HL-60 (cell line): ENCODE measurements around the gene COLEC11.

Experiments
- DNase-seq, 2 experiments: peaks; one replicate each; pipeline ENCODE4 v3.0.0-alpha.2; 2010 to 2020; ENCODE audit warnings: low read depth in 1 of 2, low spot score in 1 of 2
- H3K27ac ChIP-seq: fragments of 250-450 bp; sonication (Bioruptor Pico); replicated peaks from 2 replicates; pipeline ENCODE4 v1.5.1; 2020; ENCODE audit warnings: mild to moderate bottlenecking, moderate library complexity
- H3K27me3 ChIP-seq: fragments of 250-450 bp; sonication (Bioruptor Pico); 2 replicates; pipeline ENCODE4 v1.5.1; 2021; ENCODE audit warnings: mild to moderate bottlenecking, moderate library complexity; ENCODE audit not compliant: insufficient read depth, poor library complexity, severe bottlenecking
- H3K4me3 ChIP-seq: replicated peaks from 2 replicates; pipeline ENCODE4 v1.5.1; 2011; ENCODE audit warnings: mild to moderate bottlenecking, control low read depth, low read length; ENCODE audit not compliant: insufficient read depth
- GABPA ChIP-seq: IDR thresholded peaks from 2 replicates; pipeline ENCODE4 v1.6.1; 2012; ENCODE audit warnings: low read depth
- POLR2AphosphoS5 ChIP-seq: IDR thresholded peaks from 2 replicates; pipeline ENCODE4 v1.6.1; 2012; ENCODE audit warnings: low read depth
- SPI1 ChIP-seq: IDR thresholded peaks from 2 replicates; pipeline ENCODE4 v1.6.1; 2012; ENCODE audit warnings: low read depth, mild to moderate bottlenecking, borderline replicate concordance
- TF ChIP-seq, protein P1 (sequence below): IDR thresholded peaks from 2 replicates; pipeline ENCODE4 v1.6.1; 2012; ENCODE audit warnings: low read depth; ENCODE audit not compliant: insufficient replicate concordance
- TF ChIP-seq, protein P2 (sequence below): IDR thresholded peaks from one replicate; pipeline ENCODE4 v1.5.1; 2011; ENCODE audit warnings: low read length, control low read depth, inconsistent platforms; ENCODE audit not compliant: insufficient read depth

Gene COLEC11

DNA sequence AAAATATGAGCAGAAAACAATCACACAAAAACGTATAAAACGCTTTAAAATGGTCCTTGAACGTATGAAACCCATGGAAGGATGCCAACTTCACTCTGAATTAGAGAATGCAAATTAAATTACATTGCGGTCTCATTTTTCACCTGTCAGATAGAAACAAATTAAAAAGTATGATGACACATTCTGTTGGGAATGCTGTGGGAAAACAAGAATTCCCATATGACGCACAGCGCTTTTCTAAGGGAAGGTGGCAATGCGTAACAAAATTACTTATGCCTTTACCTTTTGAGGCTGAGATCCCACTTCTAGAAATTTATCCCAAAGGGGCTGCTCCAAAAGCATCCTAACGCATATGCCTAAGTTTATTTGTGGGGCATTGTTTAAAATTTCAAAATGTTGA, 23.6 kb upstream of the COLEC11 start:
- TF ChIP-seq POLR2AphosphoS5 (no peak), SPI1 (no peak), GABPA (no peak)
- TF ChIP-seq, protein P1, sequence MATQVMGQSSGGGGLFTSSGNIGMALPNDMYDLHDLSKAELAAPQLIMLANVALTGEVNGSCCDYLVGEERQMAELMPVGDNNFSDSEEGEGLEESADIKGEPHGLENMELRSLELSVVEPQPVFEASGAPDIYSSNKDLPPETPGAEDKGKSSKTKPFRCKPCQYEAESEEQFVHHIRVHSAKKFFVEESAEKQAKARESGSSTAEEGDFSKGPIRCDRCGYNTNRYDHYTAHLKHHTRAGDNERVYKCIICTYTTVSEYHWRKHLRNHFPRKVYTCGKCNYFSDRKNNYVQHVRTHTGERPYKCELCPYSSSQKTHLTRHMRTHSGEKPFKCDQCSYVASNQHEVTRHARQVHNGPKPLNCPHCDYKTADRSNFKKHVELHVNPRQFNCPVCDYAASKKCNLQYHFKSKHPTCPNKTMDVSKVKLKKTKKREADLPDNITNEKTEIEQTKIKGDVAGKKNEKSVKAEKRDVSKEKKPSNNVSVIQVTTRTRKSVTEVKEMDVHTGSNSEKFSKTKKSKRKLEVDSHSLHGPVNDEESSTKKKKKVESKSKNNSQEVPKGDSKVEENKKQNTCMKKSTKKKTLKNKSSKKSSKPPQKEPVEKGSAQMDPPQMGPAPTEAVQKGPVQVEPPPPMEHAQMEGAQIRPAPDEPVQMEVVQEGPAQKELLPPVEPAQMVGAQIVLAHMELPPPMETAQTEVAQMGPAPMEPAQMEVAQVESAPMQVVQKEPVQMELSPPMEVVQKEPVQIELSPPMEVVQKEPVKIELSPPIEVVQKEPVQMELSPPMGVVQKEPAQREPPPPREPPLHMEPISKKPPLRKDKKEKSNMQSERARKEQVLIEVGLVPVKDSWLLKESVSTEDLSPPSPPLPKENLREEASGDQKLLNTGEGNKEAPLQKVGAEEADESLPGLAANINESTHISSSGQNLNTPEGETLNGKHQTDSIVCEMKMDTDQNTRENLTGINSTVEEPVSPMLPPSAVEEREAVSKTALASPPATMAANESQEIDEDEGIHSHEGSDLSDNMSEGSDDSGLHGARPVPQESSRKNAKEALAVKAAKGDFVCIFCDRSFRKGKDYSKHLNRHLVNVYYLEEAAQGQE, result no peak
- TF ChIP-seq, protein P2, sequence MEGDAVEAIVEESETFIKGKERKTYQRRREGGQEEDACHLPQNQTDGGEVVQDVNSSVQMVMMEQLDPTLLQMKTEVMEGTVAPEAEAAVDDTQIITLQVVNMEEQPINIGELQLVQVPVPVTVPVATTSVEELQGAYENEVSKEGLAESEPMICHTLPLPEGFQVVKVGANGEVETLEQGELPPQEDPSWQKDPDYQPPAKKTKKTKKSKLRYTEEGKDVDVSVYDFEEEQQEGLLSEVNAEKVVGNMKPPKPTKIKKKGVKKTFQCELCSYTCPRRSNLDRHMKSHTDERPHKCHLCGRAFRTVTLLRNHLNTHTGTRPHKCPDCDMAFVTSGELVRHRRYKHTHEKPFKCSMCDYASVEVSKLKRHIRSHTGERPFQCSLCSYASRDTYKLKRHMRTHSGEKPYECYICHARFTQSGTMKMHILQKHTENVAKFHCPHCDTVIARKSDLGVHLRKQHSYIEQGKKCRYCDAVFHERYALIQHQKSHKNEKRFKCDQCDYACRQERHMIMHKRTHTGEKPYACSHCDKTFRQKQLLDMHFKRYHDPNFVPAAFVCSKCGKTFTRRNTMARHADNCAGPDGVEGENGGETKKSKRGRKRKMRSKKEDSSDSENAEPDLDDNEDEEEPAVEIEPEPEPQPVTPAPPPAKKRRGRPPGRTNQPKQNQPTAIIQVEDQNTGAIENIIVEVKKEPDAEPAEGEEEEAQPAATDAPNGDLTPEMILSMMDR, result no peak
- Histone ChIP-seq H3K4me3 (no peak overlapping the region), H3K27ac (no peak overlapping the region), H3K27me3 (no peaks in the 10 kb centered on the region)
- DNase-seq, result no peak

DNA sequence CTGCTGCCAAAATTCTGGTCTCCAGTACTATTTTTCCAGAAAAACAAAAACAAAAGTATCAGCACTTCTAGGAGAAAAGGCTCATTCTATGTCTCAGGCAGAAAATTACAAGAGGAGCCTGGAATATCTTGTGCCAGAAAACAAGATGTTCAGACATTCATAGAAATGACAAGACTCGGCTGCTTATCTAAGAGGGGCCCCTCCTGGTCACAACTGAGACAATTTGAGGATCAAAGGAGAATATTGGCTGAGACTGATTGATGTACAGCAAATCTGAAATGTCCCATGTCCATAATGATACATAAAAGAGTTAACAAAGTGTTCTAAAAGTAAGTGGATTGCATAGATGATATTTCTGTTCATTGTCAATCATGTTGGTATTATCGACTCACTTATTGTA, 22.3 kb upstream of the COLEC11 start:
- no peaks in the 10 kb centered on the region for H3K27me3 ChIP-seq
- no peak for DNase-seq
- TF ChIP-seq, protein P1, result no peak
- no peak for TF ChIP-seq GABPA
- no peak for TF ChIP-seq SPI1
- TF ChIP-seq POLR2AphosphoS5, result no peak
- H3K4me3 ChIP-seq, result no peak overlapping the region
- no peak overlapping the region for H3K27ac ChIP-seq

DNA sequence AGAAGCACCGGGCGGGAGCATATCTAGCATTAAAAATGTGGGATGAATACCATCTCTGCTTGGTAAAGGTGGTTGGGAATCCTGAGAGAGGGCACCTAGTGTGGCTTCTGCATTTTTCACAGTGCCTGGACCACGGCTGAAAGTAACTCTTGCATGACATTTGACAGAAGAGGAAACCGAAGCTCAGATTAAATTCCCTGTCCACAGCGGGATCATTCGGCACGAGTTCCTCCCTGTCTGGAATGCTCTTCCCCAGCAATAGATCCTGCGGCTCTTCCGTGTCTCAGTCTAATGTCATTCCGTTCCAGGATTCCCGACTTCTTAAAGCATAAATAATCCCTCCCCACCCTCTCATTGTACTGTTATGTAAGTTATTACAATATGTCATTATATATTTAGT, 20.8 kb upstream of the COLEC11 start:
- TF ChIP-seq POLR2AphosphoS5 (no peak), SPI1 (no peak), GABPA (no peak)
- TF ChIP-seq, protein P1, result no peak
- TF ChIP-seq, protein P2, result no peak
- DNase-seq, result no peak
- Histone ChIP-seq H3K27ac (no peak overlapping the region; the same call in 1 of the 2 replicates), H3K4me3 (no peak overlapping the region), H3K27me3 (no peaks in the 10 kb centered on the region)
